Adrenal gland (tissue), 12 donors: ENCODE data around the gene RALGPS1. TPM values are rescaled to one million over a fixed set of nuclear protein-coding genes. Genes with fewer than 3 reads are reported as not detected.
A peak's percentile ranks its signal among the peaks of the same experiment; 100 is the strongest.

Source experiments
- DNase-seq, 7 donors: peaks; one replicate each; pipeline ENCODE4 v3.0.0-alpha.2; 2019 to 2020
- H3K27ac ChIP-seq, 5 donors: fragments of 200-600 bp; sonication (generic) in 4 of 5; 1 replicate in 3 of 5; 2 replicates in 2 of 5; pipeline versions ENCODE4 v1.5.1 to v1.8.0; 2016 to 2020; ENCODE audit warnings: mild to moderate bottlenecking in 1 of 5
- H3K27me3 ChIP-seq: fragments of 200-600 bp; 2 replicates; pipeline ENCODE4 v1.8.0; 2021
- H3K36me3 ChIP-seq, 2 donors: fragments of 200-600 bp; replicated peaks in 1 of 2; 1 replicate in 1 of 2; 2 replicates in 1 of 2; pipeline versions ENCODE4 v1.5.1 to v1.8.0; 2018 to 2022
- H3K4me1 ChIP-seq, 2 donors: fragments of 200-600 bp; replicated peaks in 1 of 2; 1 replicate in 1 of 2; 2 replicates in 1 of 2; pipeline versions ENCODE4 v1.5.1 to v1.8.0; 2018 to 2021
- H3K4me3 ChIP-seq, 4 donors: fragments of 200-600 bp; sonication (generic) in 3 of 4; one replicate each; pipeline ENCODE4 v1.5.1; 2016 to 2018
- H3K9me3 ChIP-seq, 3 donors: fragments of 200-600 bp; sonication (generic) in 1 of 3; replicated peaks in 1 of 3; 1 replicate in 2 of 3; 2 replicates in 1 of 3; pipeline versions ENCODE4 v1.5.1 to v1.8.0; 2016 to 2021
- POLR2A ChIP-seq, 2 donors: fragments of 450-650 bp; IDR thresholded peaks; one replicate each; pipeline ENCODE4 v1.6.1; 2017; ENCODE audit warnings: antibody characterized with exemption in 2 of 2, mild to moderate bottlenecking in 2 of 2, moderate library complexity in 1 of 2
- WGBS, 4 donors: extraction: QIAGEN DNeasy Blood & Tissue Kit in 2 of 4; methylation state at CpG; one replicate each; pipeline versions ENCODE4 v1.1.5 to v1.1.7; 2013 to 2017; 5-methylcytosine and 5-hydroxymethylcytosine counted together
- intact Hi-C, 2 donors: fragments of 100-400 bp; cut with DNase I; formaldehyde crosslinking; loops; one replicate each; pipeline versions ENCODE4 v1.14.1 to v1.15.0; 2022 to 2023
- polyA plus RNA-seq, 3 donors: library from polyadenylated mRNA; stranded (reverse); fragments of 200-250 nt in 2 of 3; fragments of 350-450 nt in 1 of 3; fragmentation: Illumina TruSeq in 1 of 3; extraction: RNeasy Lipid Tissue Mini Kit (QIAGEN cat#74804) in 1 of 3; gene quantifications; one replicate each; pipeline ENCODE4 v1.2.3, GENCODE V29; 2013 to 2014
- total RNA-seq, 9 donors: library from RNA; depleted of rRNA in 4 of 9; stranded (reverse); fragments of >200 nt in 4 of 9; fragments of 120-200 nt in 1 of 9; fragmentation: NEBNext Ultra II Directional in 1 of 9; extraction: Animal tissue kit (Norgen Biotek cat#: 25700) in 1 of 9; gene quantifications; one replicate each; pipeline versions ENCODE4 v1.1.0 to v1.2.4, GENCODE V29; 2013 to 2023
- TF ChIP-seq, protein P1 (sequence below), 6 experiments: fragments of 450-650 bp in 4 of 6; fragments of 200-600 bp in 2 of 6; sonication (generic) in 1 of 6; IDR thresholded peaks; 1 replicate in 5 of 6; 2 replicates in 1 of 6; pipeline versions ENCODE4 v1.5.1 to v1.8.0; 2016 to 2021; ENCODE audit warnings: antibody characterized with exemption in 6 of 6, mild to moderate bottlenecking in 2 of 6, moderate library complexity in 1 of 6
- donor health status: healthy with polysubstance abuse.
- donor health status: Bipolar disorder and iron deficiency.
- donor health status: DM: yes; HTN: yes; CAD: no.
- donor health status: DM: no; HTN: no; CAD: no.
- donor health status: DM: no; HTN: no; CAD: no.
- donor health status: DM: yes; HTN: yes; CAD: no.

Gene RALGPS1
- total and polyA plus RNA-seq, 12 donors: 2.8 to 9.9 (median 5.1) TPM

- Histone ChIP-seq H3K4me1 (peaks cover 13 to 28% of the 10 kb centered on the region in 2 donors), H3K27me3 (no peaks in the 10 kb centered on the region), H3K36me3 (no peaks in the 10 kb centered on the region), H3K27ac (peak overlapping the region in 4 of 5 donors; percentile 33 to 93 (median 76)), H3K9me3 (no peaks in the 10 kb centered on the region), H3K4me3 (no peak overlapping the region)
- WGBS, 4 donors: 61 to 78% (median 76%) methylated on average over 7 of the region's 7 CpGs
- intact Hi-C loops: loop anchor here in 1 of 2 donors (5.0 kb wide), 1 partner anchor 55 kb away; no protein-coding TSS in a partner anchor
- DNase-seq: no peak
- TF ChIP-seq, protein P1, sequence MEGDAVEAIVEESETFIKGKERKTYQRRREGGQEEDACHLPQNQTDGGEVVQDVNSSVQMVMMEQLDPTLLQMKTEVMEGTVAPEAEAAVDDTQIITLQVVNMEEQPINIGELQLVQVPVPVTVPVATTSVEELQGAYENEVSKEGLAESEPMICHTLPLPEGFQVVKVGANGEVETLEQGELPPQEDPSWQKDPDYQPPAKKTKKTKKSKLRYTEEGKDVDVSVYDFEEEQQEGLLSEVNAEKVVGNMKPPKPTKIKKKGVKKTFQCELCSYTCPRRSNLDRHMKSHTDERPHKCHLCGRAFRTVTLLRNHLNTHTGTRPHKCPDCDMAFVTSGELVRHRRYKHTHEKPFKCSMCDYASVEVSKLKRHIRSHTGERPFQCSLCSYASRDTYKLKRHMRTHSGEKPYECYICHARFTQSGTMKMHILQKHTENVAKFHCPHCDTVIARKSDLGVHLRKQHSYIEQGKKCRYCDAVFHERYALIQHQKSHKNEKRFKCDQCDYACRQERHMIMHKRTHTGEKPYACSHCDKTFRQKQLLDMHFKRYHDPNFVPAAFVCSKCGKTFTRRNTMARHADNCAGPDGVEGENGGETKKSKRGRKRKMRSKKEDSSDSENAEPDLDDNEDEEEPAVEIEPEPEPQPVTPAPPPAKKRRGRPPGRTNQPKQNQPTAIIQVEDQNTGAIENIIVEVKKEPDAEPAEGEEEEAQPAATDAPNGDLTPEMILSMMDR (IDR thresholded peaks at IDR 0.05): no peak
- no peak for TF ChIP-seq POLR2A (IDR thresholded peaks at IDR 0.05)
These were observed 272.2 kb downstream of the RALGPS1 start for GRCh38 chr9:127186806-127187205.

- no peaks in the 10 kb centered on the region for H3K27me3 ChIP-seq
- peaks cover 13 to 28% of the 10 kb centered on the region in 2 donors for H3K4me1 ChIP-seq
- H3K27ac ChIP-seq: peak overlapping the region in 4 of 5 donors; percentile 33 to 93 (median 76)
- H3K36me3 ChIP-seq: no peaks in the 10 kb centered on the region
- peak; percentile 54 to 92 (median 90) for DNase-seq
- H3K4me3 ChIP-seq: peak overlapping the region in 1 of 4 donors; percentile 4
- no peaks in the 10 kb centered on the region for H3K9me3 ChIP-seq
- peak in 1 of 2 donors; percentile 27 for TF ChIP-seq POLR2A (IDR thresholded peaks at IDR 0.05)
- TF ChIP-seq, protein P1 (IDR thresholded peaks at IDR 0.05): no peak
- 25 to 49% (median 38%) methylated on average over 14 of the region's 14 CpGs for WGBS, 4 donors
- intact Hi-C loops: loop anchor here in 1 of 2 donors (5.0 kb wide), 1 partner anchor 55 kb away; no protein-coding TSS in a partner anchor
These were observed 272.8 kb downstream of the RALGPS1 start for GRCh38 chr9:127187231-127187956.

DNA sequence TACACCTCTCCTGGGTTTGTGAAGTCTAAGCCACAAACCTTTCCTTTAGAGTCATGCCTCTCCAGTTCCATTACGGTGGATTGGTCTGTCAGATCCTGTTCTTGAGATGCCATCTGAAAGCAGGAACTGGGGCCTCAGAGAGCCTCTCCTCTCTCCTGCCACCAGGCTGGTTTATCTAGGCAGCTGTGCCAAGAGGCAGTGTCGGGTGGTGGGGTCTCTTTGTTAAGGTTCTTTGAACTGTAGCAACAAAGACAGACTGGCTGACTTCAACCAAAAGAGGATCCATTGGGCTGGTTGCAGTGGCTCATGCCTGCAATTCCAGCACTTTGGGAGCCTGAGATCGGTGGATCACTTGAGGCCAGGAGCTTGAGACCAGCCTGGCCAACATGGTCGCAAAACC, 273.8 kb downstream of the RALGPS1 start:
- intact Hi-C loops: loop anchor here in 1 of 2 donors (5.0 kb wide), 1 partner anchor 56 kb away; no protein-coding TSS in a partner anchor
- no peak for DNase-seq
- peaks cover 17 to 28% of the 10 kb centered on the region in 2 donors for H3K4me1 ChIP-seq
- 93 to 100% (median 96%) methylated on average over 3 to 4 of the region's 4 CpGs for WGBS, 4 donors
- no peak overlapping the region for H3K4me3 ChIP-seq
- peak overlapping the region in 1 of 5 donors; percentile 8 for H3K27ac ChIP-seq
- H3K36me3 ChIP-seq: no peaks in the 10 kb centered on the region
- no peaks in the 10 kb centered on the region for H3K9me3 ChIP-seq
- no peaks in the 10 kb centered on the region for H3K27me3 ChIP-seq
- TF ChIP-seq, protein P1 (IDR thresholded peaks at IDR 0.05): no peak
- no peak for TF ChIP-seq POLR2A (IDR thresholded peaks at IDR 0.05)

GRCh38 chr9:127189628-127190027, 275.0 kb downstream of the RALGPS1 start:
- H3K9me3 ChIP-seq: no peaks in the 10 kb centered on the region
- intact Hi-C loops: loop anchor here (5.0 to 10.0 kb wide), 2 partner anchors 57 to 65 kb away; partner anchors contain the start of gene ANGPTL2 (in 1 of the 2)
- peaks cover 17 to 28% of the 10 kb centered on the region in 2 donors for H3K4me1 ChIP-seq
- WGBS, 4 donors: 71 to 76% (median 73%) methylated on average over 5 of the region's 5 CpGs
- H3K27ac ChIP-seq: no peak overlapping the region
- H3K27me3 ChIP-seq: no peaks in the 10 kb centered on the region
- H3K36me3 ChIP-seq: no peaks in the 10 kb centered on the region
- DNase-seq: no peak
- no peak overlapping the region for H3K4me3 ChIP-seq
- TF ChIP-seq, protein P1 (IDR thresholded peaks at IDR 0.05): no peak
- no peak for TF ChIP-seq POLR2A (IDR thresholded peaks at IDR 0.05)
